ENCODE measurements around the gene DPP8.

DNA sequence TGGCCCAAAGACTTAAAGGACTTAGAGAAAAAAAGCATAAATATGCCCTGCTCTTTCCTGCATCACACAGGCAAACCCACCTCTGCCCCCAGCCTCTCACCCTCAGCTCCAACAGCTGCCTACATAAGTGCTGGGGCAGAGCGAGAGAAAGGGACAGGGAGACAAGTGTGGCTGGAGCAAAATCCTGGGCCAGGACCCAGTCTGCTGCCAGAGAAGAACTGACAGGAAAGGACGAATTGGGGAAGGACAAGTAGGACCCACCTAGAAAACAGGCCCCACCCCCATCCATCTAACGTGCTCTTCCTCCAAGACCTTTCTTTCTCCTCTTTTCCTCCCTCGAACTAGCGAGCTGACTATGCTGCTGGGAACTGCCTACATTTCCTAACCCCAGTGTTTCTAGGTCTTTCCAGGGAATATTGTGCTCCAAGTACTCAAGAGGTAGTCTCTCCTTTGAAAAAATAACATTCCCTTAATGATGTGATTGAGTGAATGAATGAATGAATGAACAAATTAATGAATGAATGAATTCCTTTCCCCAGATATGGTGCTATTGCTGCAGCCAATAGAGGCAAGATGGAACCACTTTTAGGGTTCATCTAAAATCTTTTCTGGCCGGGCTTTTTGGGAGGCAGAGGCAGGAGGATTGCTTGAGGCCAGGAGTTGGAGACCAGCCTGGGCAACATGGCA is 113.2 kb downstream of the DPP8 start:
- TF ChIP-seq POLR2A (IDR thresholded peaks at IDR 0.05): no peak
- TF ChIP-seq, protein P1, sequence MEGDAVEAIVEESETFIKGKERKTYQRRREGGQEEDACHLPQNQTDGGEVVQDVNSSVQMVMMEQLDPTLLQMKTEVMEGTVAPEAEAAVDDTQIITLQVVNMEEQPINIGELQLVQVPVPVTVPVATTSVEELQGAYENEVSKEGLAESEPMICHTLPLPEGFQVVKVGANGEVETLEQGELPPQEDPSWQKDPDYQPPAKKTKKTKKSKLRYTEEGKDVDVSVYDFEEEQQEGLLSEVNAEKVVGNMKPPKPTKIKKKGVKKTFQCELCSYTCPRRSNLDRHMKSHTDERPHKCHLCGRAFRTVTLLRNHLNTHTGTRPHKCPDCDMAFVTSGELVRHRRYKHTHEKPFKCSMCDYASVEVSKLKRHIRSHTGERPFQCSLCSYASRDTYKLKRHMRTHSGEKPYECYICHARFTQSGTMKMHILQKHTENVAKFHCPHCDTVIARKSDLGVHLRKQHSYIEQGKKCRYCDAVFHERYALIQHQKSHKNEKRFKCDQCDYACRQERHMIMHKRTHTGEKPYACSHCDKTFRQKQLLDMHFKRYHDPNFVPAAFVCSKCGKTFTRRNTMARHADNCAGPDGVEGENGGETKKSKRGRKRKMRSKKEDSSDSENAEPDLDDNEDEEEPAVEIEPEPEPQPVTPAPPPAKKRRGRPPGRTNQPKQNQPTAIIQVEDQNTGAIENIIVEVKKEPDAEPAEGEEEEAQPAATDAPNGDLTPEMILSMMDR (IDR thresholded peaks at IDR 0.05): no peak

Data from esophagus squamous epithelium (tissue), 4 donors.